ENCODE data around the gene RAB5A. TPM values are rescaled to one million over a fixed set of nuclear protein-coding genes. Genes with fewer than 3 reads are reported as not detected.

RAB5A gene
- polyA plus RNA-seq, 1 of the 3 experiments (the other 2 are of a cell fraction) = 31.0 TPM

GRCh38 chr3:19997502-19997901 is 50.6 kb downstream of the RAB5A start:
- Histone ChIP-seq H3K27ac (ENCODE audit: low read depth in 2 of 2, low read length in 1 of 2) (no peak overlapping the region), H3K36me3 (replicated peaks in 1 of 2; ENCODE audit: control insufficient read depth in 1 of 2, insufficient read depth in 2 of 2, low read length in 1 of 2) (no peaks in the 10 kb centered on the region), H3K4me3 (ENCODE audit: low read depth in 2 of 2, low read length in 1 of 2) (no peak overlapping the region), H3K4me1 (ENCODE audit: control insufficient read depth in 1 of 2, insufficient read depth in 2 of 2, low read depth in 1 of 2, low read length in 1 of 2) (no peaks in the 10 kb centered on the region), H3K9ac (no peak overlapping the region), H2AFZ (ENCODE audit: low read depth) (no peak overlapping the region), H3K4me2 (no peak overlapping the region), H4K20me1 (ENCODE audit: insufficient read depth) (no peaks in the 10 kb centered on the region), H3F3A (replicated peaks; ENCODE audit: insufficient read depth) (no peaks in the 10 kb centered on the region), H3K27me3 (ENCODE audit: insufficient read depth) (no peaks in the 10 kb centered on the region), H3K9me2 (no peaks in the 10 kb centered on the region), H3K79me2 (ENCODE audit: insufficient read depth) (no peaks in the 10 kb centered on the region), H3K9me3 (no peaks in the 10 kb centered on the region)
- TF ChIP-seq ZBTB33 (IDR thresholded peaks at IDR 0.05; ENCODE audit: borderline replicate concordance, low read depth) (no peak), RCOR1 (IDR thresholded peaks at IDR 0.05; ENCODE audit: low read length) (no peak), EP300 (IDR thresholded peaks at IDR 0.05; ENCODE audit: borderline replicate concordance in 1 of 2, low read depth in 1 of 2, low read length in 1 of 2) (no peak), FOXM1 (IDR thresholded peaks at IDR 0.05; ENCODE audit: low read depth) (no peak), TAF1 (IDR thresholded peaks at IDR 0.05; ENCODE audit: borderline replicate concordance, low read depth, low read length) (no peak), RFX5 (IDR thresholded peaks at IDR 0.05; ENCODE audit: low read length) (no peak), SMC3 (IDR thresholded peaks at IDR 0.05; ENCODE audit: low read depth, low read length) (no peak), FOSL2 (IDR thresholded peaks at IDR 0.05; ENCODE audit: borderline replicate concordance, low read depth) (no peak), ELF1 (IDR thresholded peaks at IDR 0.05) (no peak), JUND (IDR thresholded peaks at IDR 0.05) (no peak), MEF2A (IDR thresholded peaks at IDR 0.05; ENCODE audit: borderline replicate concordance, low read depth) (no peak), RXRA (IDR thresholded peaks at IDR 0.05; ENCODE audit: borderline replicate concordance, low read depth) (no peak), CHD2 (IDR thresholded peaks at IDR 0.05; ENCODE audit: low read length, partially characterized antibody) (no peak), TEAD4 (IDR thresholded peaks at IDR 0.05; ENCODE audit: borderline replicate concordance, insufficient read depth) (no peak), IRF3 (IDR thresholded peaks at IDR 0.05; ENCODE audit: low read depth, low read length) (no peak), MXI1 (IDR thresholded peaks at IDR 0.05; ENCODE audit: low read depth, low read length) (no peak)
- TF ChIP-seq, protein P1, sequence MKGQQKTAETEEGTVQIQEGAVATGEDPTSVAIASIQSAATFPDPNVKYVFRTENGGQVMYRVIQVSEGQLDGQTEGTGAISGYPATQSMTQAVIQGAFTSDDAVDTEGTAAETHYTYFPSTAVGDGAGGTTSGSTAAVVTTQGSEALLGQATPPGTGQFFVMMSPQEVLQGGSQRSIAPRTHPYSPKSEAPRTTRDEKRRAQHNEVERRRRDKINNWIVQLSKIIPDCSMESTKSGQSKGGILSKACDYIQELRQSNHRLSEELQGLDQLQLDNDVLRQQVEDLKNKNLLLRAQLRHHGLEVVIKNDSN (IDR thresholded peaks at IDR 0.05; ENCODE audit: borderline replicate concordance, low read depth) = no peak
- TF ChIP-seq, protein P2, sequence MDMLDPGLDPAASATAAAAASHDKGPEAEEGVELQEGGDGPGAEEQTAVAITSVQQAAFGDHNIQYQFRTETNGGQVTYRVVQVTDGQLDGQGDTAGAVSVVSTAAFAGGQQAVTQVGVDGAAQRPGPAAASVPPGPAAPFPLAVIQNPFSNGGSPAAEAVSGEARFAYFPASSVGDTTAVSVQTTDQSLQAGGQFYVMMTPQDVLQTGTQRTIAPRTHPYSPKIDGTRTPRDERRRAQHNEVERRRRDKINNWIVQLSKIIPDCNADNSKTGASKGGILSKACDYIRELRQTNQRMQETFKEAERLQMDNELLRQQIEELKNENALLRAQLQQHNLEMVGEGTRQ (IDR thresholded peaks at IDR 0.05; ENCODE audit: borderline replicate concordance, low read depth, low read length) = no peak
- no peak for DNase-seq
- ChIA-PET POLR2A (no interaction called here), CTCF (no interaction called here)
- WGBS (ENCODE audit: low lambda C conversion rate) = 79% methylated on average over 4 of the region's 4 CpGs

Measured in SK-N-SH (cell line).